Measurements from ENCODE around the gene FHIT. TPM values are rescaled to one million over a fixed set of nuclear protein-coding genes. Genes with fewer than 3 reads are reported as not detected.
"Not testable (repeated sequence)": the region's sequence is repeated elsewhere in the genome, so short reads cannot be mapped to it uniquely, and the experiment has no call there.

The FHIT gene
- total and polyA plus RNA-seq, 2 experiments from 2014 or later = 0.22 to 0.90 TPM

DNA sequence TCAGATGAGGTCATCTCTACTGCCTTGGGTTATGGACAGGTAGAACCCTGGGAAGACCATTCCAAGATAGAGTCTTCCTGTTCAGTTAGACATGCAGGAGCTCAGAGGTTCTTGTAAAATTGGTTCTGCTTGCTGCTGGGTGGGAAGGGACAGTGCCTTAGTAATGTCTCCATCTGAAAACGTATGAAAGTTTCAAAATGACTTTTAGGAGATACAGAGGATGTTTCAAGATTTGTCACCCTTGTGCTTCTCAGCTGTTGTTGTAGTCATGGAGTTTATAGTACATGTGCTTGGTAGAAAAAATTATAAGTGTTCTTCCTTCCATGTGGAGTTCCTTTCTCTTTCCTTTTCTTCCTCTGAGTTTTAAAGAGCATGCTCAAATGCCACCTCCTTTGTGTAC lies 1316.2 kb downstream of the FHIT start:
- Histone ChIP-seq H4K20me1 (ENCODE audit: insufficient read depth) (no peaks in the 10 kb centered on the region), H3K27ac (no peak overlapping the region), H3K79me2 (ENCODE audit: insufficient read depth) (no peaks in the 10 kb centered on the region), H3K4me2 (ENCODE audit: unreplicated experiment) (no peak overlapping the region), H3K9me3 (ENCODE audit: low read depth) (no peaks in the 10 kb centered on the region), H3F3A (ENCODE audit: insufficient read depth) (no peaks in the 10 kb centered on the region), H3K4me3 (no peak overlapping the region), H3K4me1 (ENCODE audit: insufficient read depth) (no peaks in the 10 kb centered on the region), H3K36me3 (ENCODE audit: low read depth) (no peaks in the 10 kb centered on the region), H2AFZ (no peak overlapping the region), H3K9me2 (ENCODE audit: insufficient read depth) (no peaks in the 10 kb centered on the region), H3K27me3 (replicated peaks; ENCODE audit: insufficient read depth) (no peaks in the 10 kb centered on the region), H3K9ac (no peak overlapping the region)
- in situ Hi-C loops (cut with MboI) = no loop called here
- DNase-seq = no peak
- no peak for TF ChIP-seq EZH2 (IDR thresholded peaks at IDR 0.05; ENCODE audit: insufficient read depth, poor library complexity, severe bottlenecking)
- no peak for TF ChIP-seq EZH2phosphoT487 (IDR thresholded peaks at IDR 0.05; ENCODE audit: insufficient read depth, low read depth)
- 18 to 26% methylated on average over 1 of the region's 1 CpG for WGBS, 2 experiments (ENCODE audit: low coverage in 1 of 2, low lambda C conversion rate in 2 of 2, missing lambda C conversion rate in 2 of 2)

DNA sequence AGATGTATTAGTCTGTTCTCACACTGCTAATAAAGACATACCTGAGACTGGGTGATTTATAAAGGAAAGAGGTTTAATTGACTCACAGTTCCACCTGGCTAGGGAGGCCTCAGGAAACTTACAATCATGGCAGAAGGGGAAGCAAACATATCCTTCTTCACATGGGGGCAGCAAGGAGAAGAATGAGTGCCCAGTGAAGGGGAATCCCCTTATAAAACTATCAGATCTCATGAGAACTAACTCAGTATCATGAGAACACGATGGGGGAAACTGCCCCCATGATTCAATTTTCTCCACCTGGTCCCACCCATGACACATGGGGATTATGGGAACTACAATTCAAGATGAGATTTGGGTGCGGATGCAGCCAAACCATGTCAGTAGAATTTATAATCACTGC lies 1316.7 kb downstream of the FHIT start:
- H3K9ac ChIP-seq; H3K36me3 ChIP-seq (ENCODE audit: low read depth); H3K79me2 ChIP-seq (ENCODE audit: insufficient read depth); in situ Hi-C loops (cut with MboI); DNase-seq; H2AFZ ChIP-seq; H4K20me1 ChIP-seq (ENCODE audit: insufficient read depth); H3K27ac ChIP-seq; H3K9me2 ChIP-seq (ENCODE audit: insufficient read depth); H3K9me3 ChIP-seq (ENCODE audit: low read depth); H3K4me1 ChIP-seq (ENCODE audit: insufficient read depth); H3K27me3 ChIP-seq (replicated peaks; ENCODE audit: insufficient read depth); H3K4me2 ChIP-seq (ENCODE audit: unreplicated experiment); H3K4me3 ChIP-seq; H3F3A ChIP-seq (ENCODE audit: insufficient read depth): not testable (repeated sequence)
- WGBS, 2 experiments (ENCODE audit: low coverage in 1 of 2, low lambda C conversion rate in 2 of 2, missing lambda C conversion rate in 2 of 2) = 37 to 39% methylated on average over 2 of the region's 2 CpGs

DNA sequence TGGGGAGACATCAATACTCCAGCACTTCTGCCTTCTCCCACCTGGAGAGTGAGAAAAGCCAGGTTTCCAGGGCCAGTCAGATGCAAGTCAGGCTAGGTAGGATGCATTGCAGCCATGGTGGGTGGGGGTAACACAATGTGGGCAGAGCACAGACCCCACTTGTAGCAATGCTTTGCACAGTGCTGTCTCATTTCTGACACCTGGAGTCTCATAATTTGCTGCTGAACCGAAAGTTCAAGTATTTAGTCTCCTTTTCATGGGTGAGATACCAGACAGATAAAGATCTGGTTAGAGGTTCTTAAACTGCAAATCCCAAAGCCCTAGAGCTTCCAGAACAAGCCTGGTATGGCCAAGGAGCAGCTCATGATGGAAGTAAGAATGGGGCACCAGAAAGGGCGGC lies 1321.1 kb downstream of the FHIT start:
- Histone ChIP-seq H3K9me2 (ENCODE audit: insufficient read depth) (no peaks in the 10 kb centered on the region), H3K4me3 (no peak overlapping the region), H3K9me3 (ENCODE audit: low read depth) (no peaks in the 10 kb centered on the region), H3K79me2 (ENCODE audit: insufficient read depth) (no peaks in the 10 kb centered on the region), H3K27me3 (replicated peaks; ENCODE audit: insufficient read depth) (no peaks in the 10 kb centered on the region), H2AFZ (no peak overlapping the region), H4K20me1 (ENCODE audit: insufficient read depth) (no peaks in the 10 kb centered on the region), H3K36me3 (ENCODE audit: low read depth) (no peaks in the 10 kb centered on the region), H3F3A (ENCODE audit: insufficient read depth) (no peaks in the 10 kb centered on the region), H3K27ac (no peak overlapping the region), H3K4me2 (ENCODE audit: unreplicated experiment) (no peak overlapping the region), H3K4me1 (ENCODE audit: insufficient read depth) (no peaks in the 10 kb centered on the region), H3K9ac (no peak overlapping the region)
- DNase-seq = no peak
- TF ChIP-seq EZH2 (IDR thresholded peaks at IDR 0.05; ENCODE audit: insufficient read depth, poor library complexity, severe bottlenecking) (no peak), EZH2phosphoT487 (IDR thresholded peaks at IDR 0.05; ENCODE audit: insufficient read depth, low read depth) (no peak)
- 39 to 54% methylated on average over 2 of the region's 2 CpGs for WGBS, 2 experiments (ENCODE audit: low coverage in 1 of 2, low lambda C conversion rate in 2 of 2, missing lambda C conversion rate in 2 of 2)
- in situ Hi-C loops (cut with MboI) = no loop called here

- Histone ChIP-seq H3K36me3 (ENCODE audit: low read depth) (no peaks in the 10 kb centered on the region), H3K4me2 (ENCODE audit: unreplicated experiment) (no peak overlapping the region), H3K4me1 (ENCODE audit: insufficient read depth) (no peaks in the 10 kb centered on the region), H3K9ac (no peak overlapping the region), H3F3A (ENCODE audit: insufficient read depth) (no peaks in the 10 kb centered on the region), H3K27ac (no peak overlapping the region), H2AFZ (no peak overlapping the region), H3K9me2 (ENCODE audit: insufficient read depth) (no peaks in the 10 kb centered on the region), H3K27me3 (replicated peaks; ENCODE audit: insufficient read depth) (no peaks in the 10 kb centered on the region), H3K4me3 (no peak overlapping the region), H4K20me1 (ENCODE audit: insufficient read depth) (no peaks in the 10 kb centered on the region), H3K9me3 (ENCODE audit: low read depth) (no peaks in the 10 kb centered on the region), H3K79me2 (ENCODE audit: insufficient read depth) (no peaks in the 10 kb centered on the region)
- in situ Hi-C loops (cut with MboI) = no loop called here
- TF ChIP-seq EZH2phosphoT487 (IDR thresholded peaks at IDR 0.05; ENCODE audit: insufficient read depth, low read depth) = no peak
- TF ChIP-seq EZH2 (IDR thresholded peaks at IDR 0.05; ENCODE audit: insufficient read depth, poor library complexity, severe bottlenecking) = no peak
- DNase-seq = no peak
- 66 to 67% methylated on average over 3 of the region's 3 CpGs for WGBS, 2 experiments (ENCODE audit: low coverage in 1 of 2, low lambda C conversion rate in 2 of 2, missing lambda C conversion rate in 2 of 2)
These were observed 1324.2 kb downstream of the FHIT start for GRCh38 chr3:59927056-59927455.

DNA sequence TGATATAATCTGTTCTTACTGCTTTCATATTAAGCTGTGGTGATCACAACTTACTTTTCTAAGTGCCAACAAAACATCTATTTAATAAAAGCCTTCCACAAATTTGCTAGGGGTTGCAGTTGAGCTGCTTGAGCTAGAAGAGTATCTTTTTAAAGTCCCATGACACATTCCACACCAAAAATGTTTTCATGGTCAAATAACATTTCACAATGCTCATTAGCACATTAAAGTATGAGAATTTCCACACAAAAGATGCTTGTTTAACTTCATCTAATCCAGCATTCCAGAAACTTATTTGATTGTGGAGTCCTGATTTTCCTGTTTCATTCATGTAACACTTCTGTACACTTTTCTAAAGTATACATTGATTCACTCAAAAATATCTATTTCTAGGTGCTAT lies 1325.3 kb downstream of the FHIT start:
- Histone ChIP-seq H3K79me2 (ENCODE audit: insufficient read depth) (no peaks in the 10 kb centered on the region), H4K20me1 (ENCODE audit: insufficient read depth) (no peaks in the 10 kb centered on the region), H3K9me3 (ENCODE audit: low read depth) (no peaks in the 10 kb centered on the region), H3F3A (ENCODE audit: insufficient read depth) (no peaks in the 10 kb centered on the region), H3K4me2 (ENCODE audit: unreplicated experiment) (no peak overlapping the region), H2AFZ (no peak overlapping the region), H3K36me3 (ENCODE audit: low read depth) (no peaks in the 10 kb centered on the region), H3K27ac (no peak overlapping the region), H3K9me2 (ENCODE audit: insufficient read depth) (no peaks in the 10 kb centered on the region), H3K4me3 (no peak overlapping the region), H3K9ac (no peak overlapping the region), H3K4me1 (ENCODE audit: insufficient read depth) (no peaks in the 10 kb centered on the region), H3K27me3 (replicated peaks; ENCODE audit: insufficient read depth) (no peaks in the 10 kb centered on the region)
- in situ Hi-C loops (cut with MboI) = no loop called here
- no peak for TF ChIP-seq EZH2 (IDR thresholded peaks at IDR 0.05; ENCODE audit: insufficient read depth, poor library complexity, severe bottlenecking)
- TF ChIP-seq EZH2phosphoT487 (IDR thresholded peaks at IDR 0.05; ENCODE audit: insufficient read depth, low read depth) = no peak
- no peak for DNase-seq

All from GM23248 (cell line).